Measurements from ENCODE around the gene RP2.

Gene RP2

DNA sequence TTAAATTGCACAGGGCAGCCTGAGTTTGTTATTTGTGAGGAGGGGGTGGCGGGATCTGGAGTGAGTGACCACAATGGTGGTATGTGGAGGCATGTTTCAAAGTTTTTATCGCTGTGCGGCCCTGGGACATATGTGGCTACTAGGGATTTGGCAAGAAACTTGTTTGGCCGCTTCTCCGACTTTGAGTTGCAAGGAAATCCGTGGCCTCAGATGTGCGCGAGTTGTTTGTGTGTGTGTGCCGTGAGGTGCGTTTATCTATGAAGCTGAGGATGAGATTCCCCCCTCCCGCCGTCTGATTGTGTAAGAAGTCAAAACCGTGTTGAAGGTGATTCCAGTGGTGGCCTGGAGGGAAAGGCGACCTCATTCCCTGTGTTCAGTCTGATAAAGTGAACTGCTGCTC, 76.8 kb downstream of the RP2 start:
- Histone ChIP-seq H3K4me3 (ENCODE audit: insufficient read depth, low read length, poor library complexity, severe bottlenecking) (peak overlapping the region; percentile 62), H3K27ac (ENCODE audit: low read depth, low read length) (no peak overlapping the region), H3K9me3 (ENCODE audit: insufficient read depth, low read length) (no peaks in the 10 kb centered on the region), H3K4me2 (ENCODE audit: low read depth, low read length, poor library complexity, severe bottlenecking) (peak overlapping the region; percentile 81), H3K36me3 (ENCODE audit: low read length) (no peaks in the 10 kb centered on the region), H3K9ac (ENCODE audit: low read length) (peak overlapping the region; percentile 60), H3K27me3 (ENCODE audit: low read length) (no peaks in the 10 kb centered on the region), H3K9me2 (replicated peaks; ENCODE audit: insufficient read depth, low read length) (no peaks in the 10 kb centered on the region), H3K79me2 (ENCODE audit: insufficient read depth, low read length) (no peaks in the 10 kb centered on the region), H4K20me1 (ENCODE audit: low read depth, low read length) (no peaks in the 10 kb centered on the region), H2AFZ (ENCODE audit: low read depth, low read length, severe bottlenecking) (peak overlapping the region; percentile 74), H3F3A (ENCODE audit: insufficient read depth) (peaks cover 7% of the 10 kb centered on the region; the same call in 1 of the 2 replicates)
- TF ChIP-seq, protein P1, sequence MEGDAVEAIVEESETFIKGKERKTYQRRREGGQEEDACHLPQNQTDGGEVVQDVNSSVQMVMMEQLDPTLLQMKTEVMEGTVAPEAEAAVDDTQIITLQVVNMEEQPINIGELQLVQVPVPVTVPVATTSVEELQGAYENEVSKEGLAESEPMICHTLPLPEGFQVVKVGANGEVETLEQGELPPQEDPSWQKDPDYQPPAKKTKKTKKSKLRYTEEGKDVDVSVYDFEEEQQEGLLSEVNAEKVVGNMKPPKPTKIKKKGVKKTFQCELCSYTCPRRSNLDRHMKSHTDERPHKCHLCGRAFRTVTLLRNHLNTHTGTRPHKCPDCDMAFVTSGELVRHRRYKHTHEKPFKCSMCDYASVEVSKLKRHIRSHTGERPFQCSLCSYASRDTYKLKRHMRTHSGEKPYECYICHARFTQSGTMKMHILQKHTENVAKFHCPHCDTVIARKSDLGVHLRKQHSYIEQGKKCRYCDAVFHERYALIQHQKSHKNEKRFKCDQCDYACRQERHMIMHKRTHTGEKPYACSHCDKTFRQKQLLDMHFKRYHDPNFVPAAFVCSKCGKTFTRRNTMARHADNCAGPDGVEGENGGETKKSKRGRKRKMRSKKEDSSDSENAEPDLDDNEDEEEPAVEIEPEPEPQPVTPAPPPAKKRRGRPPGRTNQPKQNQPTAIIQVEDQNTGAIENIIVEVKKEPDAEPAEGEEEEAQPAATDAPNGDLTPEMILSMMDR (IDR thresholded peaks at IDR 0.05; ENCODE audit: insufficient read depth, low read length, poor library complexity, severe bottlenecking): no peak
- no peak for TF ChIP-seq EZH2phosphoT487 (conservative IDR thresholded peaks at IDR 0.05; ENCODE audit: low read length)

DNA sequence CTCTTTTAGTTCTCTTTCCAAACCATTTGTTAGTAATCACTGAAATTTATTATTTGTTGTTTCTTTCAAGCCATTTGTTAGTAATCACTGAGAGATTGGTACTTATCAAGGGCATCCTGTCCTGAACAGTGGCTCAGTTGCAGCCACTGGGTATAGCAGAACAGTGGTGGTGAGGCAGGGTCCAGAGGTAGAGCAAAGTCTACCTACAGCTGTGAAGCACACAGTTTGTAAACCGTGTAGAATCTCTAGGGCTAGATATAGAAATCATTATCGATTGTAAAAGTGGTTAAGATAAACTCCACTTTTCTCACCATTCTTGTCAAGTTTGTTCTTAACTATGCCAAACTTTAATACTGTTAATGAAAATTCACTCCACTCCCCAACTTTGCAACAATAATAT, 79.4 kb downstream of the RP2 start:
- Histone ChIP-seq H3K4me2 (ENCODE audit: low read depth, low read length, poor library complexity, severe bottlenecking) (no peak overlapping the region), H3K4me3 (ENCODE audit: insufficient read depth, low read length, poor library complexity, severe bottlenecking) (no peak overlapping the region), H3K27me3 (ENCODE audit: low read length) (no peaks in the 10 kb centered on the region), H3K36me3 (ENCODE audit: low read length) (no peaks in the 10 kb centered on the region), H3K27ac (ENCODE audit: low read depth, low read length) (no peak overlapping the region), H4K20me1 (ENCODE audit: low read depth, low read length) (no peaks in the 10 kb centered on the region), H3K9ac (ENCODE audit: low read length) (no peak overlapping the region), H3F3A (ENCODE audit: insufficient read depth) (no peaks in the 10 kb centered on the region), H2AFZ (ENCODE audit: low read depth, low read length, severe bottlenecking) (no peak overlapping the region), H3K9me2 (replicated peaks; ENCODE audit: insufficient read depth, low read length) (no peaks in the 10 kb centered on the region), H3K79me2 (ENCODE audit: insufficient read depth, low read length) (no peaks in the 10 kb centered on the region), H3K9me3 (ENCODE audit: insufficient read depth, low read length) (no peaks in the 10 kb centered on the region)
- TF ChIP-seq, protein P1 (IDR thresholded peaks at IDR 0.05; ENCODE audit: insufficient read depth, low read length, poor library complexity, severe bottlenecking): no peak
- TF ChIP-seq EZH2phosphoT487 (conservative IDR thresholded peaks at IDR 0.05; ENCODE audit: low read length): no peak

DNA sequence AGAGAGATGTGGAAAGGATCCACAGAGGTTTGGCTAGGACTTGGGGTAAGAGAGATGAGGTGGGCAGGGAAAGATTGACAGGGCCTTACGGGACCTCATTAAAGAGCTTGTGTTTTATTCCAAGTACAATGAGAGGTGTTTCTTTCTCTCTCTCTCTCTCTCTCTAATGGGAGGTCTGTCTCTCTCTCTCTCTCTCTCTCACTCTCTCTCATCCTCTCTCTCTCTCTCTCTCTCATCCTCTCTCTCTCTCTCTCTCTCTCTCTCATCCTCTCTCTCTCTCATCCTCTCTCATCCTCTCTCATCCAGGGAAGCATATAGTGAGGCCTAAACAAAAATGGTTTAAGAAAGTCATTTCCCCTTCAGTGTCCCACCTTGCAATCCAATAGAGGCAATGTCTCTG, 80.8 kb downstream of the RP2 start:
- Histone ChIP-seq H3K27me3 (ENCODE audit: low read length) (no peaks in the 10 kb centered on the region), H3K9me3 (ENCODE audit: insufficient read depth, low read length) (no peaks in the 10 kb centered on the region), H3K36me3 (ENCODE audit: low read length) (no peaks in the 10 kb centered on the region), H3K9me2 (replicated peaks; ENCODE audit: insufficient read depth, low read length) (no peaks in the 10 kb centered on the region), H3K79me2 (ENCODE audit: insufficient read depth, low read length) (no peaks in the 10 kb centered on the region), H3F3A (ENCODE audit: insufficient read depth) (no peaks in the 10 kb centered on the region), H3K4me3 (ENCODE audit: insufficient read depth, low read length, poor library complexity, severe bottlenecking) (no peak overlapping the region), H3K4me2 (ENCODE audit: low read depth, low read length, poor library complexity, severe bottlenecking) (no peak overlapping the region), H3K27ac (ENCODE audit: low read depth, low read length) (no peak overlapping the region), H4K20me1 (ENCODE audit: low read depth, low read length) (no peaks in the 10 kb centered on the region), H2AFZ (ENCODE audit: low read depth, low read length, severe bottlenecking) (no peak overlapping the region), H3K9ac (ENCODE audit: low read length) (no peak overlapping the region)
- no peak for TF ChIP-seq EZH2phosphoT487 (conservative IDR thresholded peaks at IDR 0.05; ENCODE audit: low read length)
- TF ChIP-seq, protein P1 (IDR thresholded peaks at IDR 0.05; ENCODE audit: insufficient read depth, low read length, poor library complexity, severe bottlenecking): no peak
